ENCODE measurements around the gene SERPINA3. TPM values are rescaled to one million over a fixed set of nuclear protein-coding genes. Genes with fewer than 3 reads are reported as not detected.

SERPINA3 gene
- total RNA-seq, 2 experiments from 2014 or later: not detected

DNA sequence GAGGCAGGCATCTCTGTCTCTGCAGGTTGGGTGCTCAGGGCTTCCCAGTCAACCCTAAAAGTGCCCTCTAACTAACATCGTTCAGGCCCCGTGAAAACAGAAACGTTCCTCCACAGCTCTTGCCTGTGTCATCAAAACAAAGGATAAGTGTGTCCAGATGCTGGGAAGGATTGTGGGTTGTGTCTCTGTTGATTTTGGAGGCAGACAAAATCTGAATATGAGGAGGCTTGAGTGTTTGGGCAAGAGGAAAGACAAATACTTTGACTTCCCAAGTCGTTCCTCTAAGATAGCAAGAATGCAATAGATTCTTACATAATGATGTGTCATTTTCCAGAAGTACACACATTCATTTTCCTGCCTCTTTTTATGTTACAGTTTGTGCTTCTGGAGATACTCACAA lies 52.9 kb downstream of the SERPINA3 start:
- peaks cover 0 to 4% of the 10 kb centered on the region in 2 experiments for H3K9me3 ChIP-seq (ENCODE audit: control insufficient read depth in 1 of 2, insufficient read depth in 1 of 2, low read length in 2 of 2)
- POLR2A ChIA-PET: no interaction called here
- no peak for ATAC-seq (ENCODE audit: poor library complexity)

GRCh38 chr14:94665544-94665943 lies 53.4 kb downstream of the SERPINA3 start:
- peaks cover 0 to 3% of the 10 kb centered on the region in 2 experiments for H3K27me3 ChIP-seq (ENCODE audit: control insufficient read depth in 1 of 2, insufficient read depth in 2 of 2, low read length in 2 of 2)
- peaks cover 52% of the 10 kb centered on the region for H3K27me3 Mint-ChIP-seq
- ChIA-PET POLR2A (no interaction called here), CTCF (no interaction called here)
- H3K4me3 ChIP-seq (ENCODE audit: low read length): no peak overlapping the region
- intact Hi-C loops (cut with DNase I, micrococcal nuclease): no loop called here
- ATAC-seq (ENCODE audit: poor library complexity) (no peak), DNase-seq (no peak)
- H3K4me1 ChIP-seq (ENCODE audit: insufficient read depth, low read length): no peaks in the 10 kb centered on the region
- H3K27ac ChIP-seq (ENCODE audit: low read depth in 1 of 2, low read length in 2 of 2): no peak overlapping the region
- no peak overlapping the region for H3K4me3 Mint-ChIP-seq
- H3K27ac Mint-ChIP-seq: no peak overlapping the region
- H3K9me3 Mint-ChIP-seq: peaks cover 2% of the 10 kb centered on the region
- no peak for TF ChIP-seq CTCF (IDR thresholded peaks at IDR 0.05)
- no peaks in the 10 kb centered on the region for H3K4me1 Mint-ChIP-seq (ENCODE audit: low read depth)
- H3K9me3 ChIP-seq (ENCODE audit: control insufficient read depth in 1 of 2, insufficient read depth in 1 of 2, low read length in 2 of 2): peaks cover 0 to 4% of the 10 kb centered on the region in 2 experiments
- H3K36me3 Mint-ChIP-seq (ENCODE audit: low read depth): no peaks in the 10 kb centered on the region
- no peaks in the 10 kb centered on the region for H3K36me3 ChIP-seq (ENCODE audit: insufficient read depth, low read length)

More for the DNA sequence above, 52.9 kb downstream of the SERPINA3 start:
- no peak for DNase-seq
- intact Hi-C loops (cut with DNase I, micrococcal nuclease): no loop called here
- peaks cover 2% of the 10 kb centered on the region for H3K9me3 Mint-ChIP-seq
- no peak overlapping the region for H3K4me3 Mint-ChIP-seq
- Histone ChIP-seq H3K4me1 (ENCODE audit: insufficient read depth, low read length) (no peaks in the 10 kb centered on the region), H3K27me3 (ENCODE audit: control insufficient read depth in 1 of 2, insufficient read depth in 2 of 2, low read length in 2 of 2) (peaks cover 0 to 3% of the 10 kb centered on the region in 2 experiments), H3K27ac (ENCODE audit: low read depth in 1 of 2, low read length in 2 of 2) (no peak overlapping the region), H3K36me3 (ENCODE audit: insufficient read depth, low read length) (no peaks in the 10 kb centered on the region), H3K4me3 (ENCODE audit: low read length) (no peak overlapping the region)
- CTCF ChIA-PET: no interaction called here
- no peak for TF ChIP-seq CTCF (IDR thresholded peaks at IDR 0.05)
- no peak overlapping the region for H3K27ac Mint-ChIP-seq
- H3K4me1 Mint-ChIP-seq (ENCODE audit: low read depth): no peaks in the 10 kb centered on the region
- H3K27me3 Mint-ChIP-seq: peaks cover 56% of the 10 kb centered on the region
- no peaks in the 10 kb centered on the region for H3K36me3 Mint-ChIP-seq (ENCODE audit: low read depth)

DNA sequence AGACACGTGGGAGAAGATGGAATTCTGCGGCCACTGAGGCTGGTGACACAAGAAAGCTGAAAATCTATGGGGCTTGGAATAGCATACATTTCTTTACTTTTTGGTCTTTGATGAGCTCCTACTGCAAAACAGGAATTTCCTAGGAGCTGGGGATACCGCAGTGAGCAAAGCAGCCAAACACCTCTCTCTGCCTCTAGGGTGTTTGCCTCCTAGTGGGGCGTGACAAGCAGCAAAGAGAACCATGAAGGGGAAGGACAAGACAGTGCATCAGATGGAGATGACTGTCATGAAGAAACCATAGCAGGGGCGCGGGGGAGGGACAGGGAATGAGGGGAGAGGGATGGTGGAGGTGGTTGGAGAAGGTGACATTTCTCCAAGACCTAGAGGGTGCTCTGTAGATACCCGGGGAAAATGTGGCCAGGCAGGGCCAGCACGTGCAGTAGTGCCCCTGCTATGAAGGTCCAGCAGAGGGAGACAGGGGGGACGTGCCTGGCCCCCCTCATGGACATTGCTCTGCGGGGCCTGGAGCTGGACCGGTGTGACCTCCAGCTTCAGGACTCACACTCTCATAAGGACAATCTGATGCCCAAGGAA lies 58.6 kb downstream of the SERPINA3 start:
- H3K27me3 Mint-ChIP-seq: peaks cover 27% of the 10 kb centered on the region
- H3K4me1 Mint-ChIP-seq (ENCODE audit: low read depth): no peaks in the 10 kb centered on the region
- H3K36me3 Mint-ChIP-seq (ENCODE audit: low read depth): no peaks in the 10 kb centered on the region
- no peak for TF ChIP-seq CTCF (IDR thresholded peaks at IDR 0.05)
- no peak overlapping the region for H3K27ac Mint-ChIP-seq
- Histone ChIP-seq H3K9me3 (ENCODE audit: control insufficient read depth in 1 of 2, insufficient read depth in 1 of 2, low read length in 2 of 2) (peaks cover 0 to 4% of the 10 kb centered on the region in 2 experiments), H3K27me3 (ENCODE audit: control insufficient read depth in 1 of 2, insufficient read depth in 2 of 2, low read length in 2 of 2) (no peaks in the 10 kb centered on the region), H3K36me3 (ENCODE audit: insufficient read depth, low read length) (no peaks in the 10 kb centered on the region), H3K4me3 (ENCODE audit: low read length) (no peak overlapping the region), H3K4me1 (ENCODE audit: insufficient read depth, low read length) (no peaks in the 10 kb centered on the region), H3K27ac (ENCODE audit: low read depth in 1 of 2, low read length in 2 of 2) (no peak overlapping the region)
- ATAC-seq (ENCODE audit: poor library complexity): no peak
- no peak overlapping the region for H3K4me3 Mint-ChIP-seq
- ChIA-PET CTCF (no interaction called here), POLR2A (no interaction called here)
- intact Hi-C loops (cut with DNase I, micrococcal nuclease): no loop called here
- no peak for DNase-seq
- no peaks in the 10 kb centered on the region for H3K9me3 Mint-ChIP-seq

Data from CD4-positive, alpha-beta T cell (primary cell).